ENCODE results near the gene AP2B1.

Gene AP2B1

DNA sequence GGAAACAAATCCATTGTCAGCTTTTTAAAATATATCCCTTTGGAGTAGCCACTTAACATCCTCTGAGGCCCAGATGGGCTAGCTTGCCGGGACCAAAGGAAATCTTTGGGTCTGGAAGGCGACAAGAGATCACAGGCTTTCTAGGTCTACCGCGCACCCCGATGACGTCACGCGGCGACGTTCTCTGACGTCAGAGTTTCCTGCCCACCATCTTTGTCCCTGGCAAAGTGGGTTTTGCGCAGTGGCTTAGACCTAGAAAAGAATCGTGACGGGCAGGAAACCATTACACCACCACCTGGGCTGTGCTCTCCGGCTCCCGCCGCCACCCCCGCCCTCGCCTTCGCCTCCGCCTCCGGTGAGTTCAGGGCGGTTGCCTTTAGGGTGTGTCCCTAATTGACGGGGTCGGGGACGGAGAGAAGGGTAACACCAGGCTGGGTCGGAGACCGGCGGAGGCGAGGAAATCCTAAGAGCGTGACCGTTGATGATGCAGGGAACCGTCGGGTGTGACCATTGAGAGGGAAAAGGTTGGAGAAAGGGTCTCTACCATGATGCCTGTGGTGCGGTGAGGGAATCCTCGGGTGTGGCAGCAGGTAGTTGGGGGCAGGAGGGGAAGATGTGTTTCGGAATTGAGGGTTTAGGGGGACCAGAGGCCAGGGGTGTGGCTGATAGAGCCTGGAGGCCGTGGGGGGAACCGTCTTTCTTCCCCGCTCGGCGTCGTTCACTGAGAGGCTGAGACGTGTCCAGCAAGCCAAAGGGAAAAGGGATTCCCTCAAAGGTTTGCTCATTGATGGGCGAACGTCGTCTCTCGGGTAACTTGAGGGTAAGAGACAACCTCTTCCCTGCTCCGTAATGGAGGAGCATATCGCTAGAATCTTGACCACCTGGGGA lies at the start of gene AP2B1:
Gene AP2B1 (plus strand): TSS at position 249 of the 888 bp plus-strand sequence. CDS start 6,709 bp downstream, outside the sequence.
- H3K9me3 ChIP-seq (ENCODE audit: insufficient read depth, low read depth, low read length): no peaks in the 10 kb centered on the region
- H3K9ac ChIP-seq (ENCODE audit: low read depth, low read length): peak within 1 kb of the TSS; percentile 91
- H3K27me3 ChIP-seq (ENCODE audit: insufficient read depth, low read length): 0 out of 2 replicates have a peak, but pooled peaks cover 9% of the 10 kb centered on the region
- H3K36me3 ChIP-seq (ENCODE audit: insufficient read depth, low read depth, low read length): no peaks in the 10 kb centered on the region
- peak within 1 kb of the TSS; percentile 91 for H3K27ac ChIP-seq (ENCODE audit: low read length)
- H3K4me1 ChIP-seq (ENCODE audit: insufficient read depth, low read length): 0 out of 2 replicates have a peak, but pooled peaks cover 3% of the 10 kb centered on the region
- peak within 1 kb of the TSS; percentile 89 for H3K4me3 ChIP-seq (ENCODE audit: low read length)

- Histone ChIP-seq H3K36me3 (ENCODE audit: insufficient read depth, low read depth, low read length) (no peaks in the 10 kb centered on the region), H3K27me3 (ENCODE audit: insufficient read depth, low read length) (no peaks in the 10 kb centered on the region), H3K27ac (ENCODE audit: low read length) (no peak within 1 kb of the TSS), H3K9ac (ENCODE audit: low read depth, low read length) (no peak within 1 kb of the TSS), H3K4me1 (ENCODE audit: insufficient read depth, low read length) (no peaks in the 10 kb centered on the region), H3K9me3 (ENCODE audit: insufficient read depth, low read depth, low read length) (no peaks in the 10 kb centered on the region), H3K4me3 (ENCODE audit: low read length) (no peak within 1 kb of the TSS)
Measured at GRCh38 chr17:35537601-35538141, 49.5 kb upstream of the AP2B1 start, which contains the start of gene SLFN12L. TSS of gene SLFN12L (minus strand) at chr17:35537678. CDS start at chr17:35522364, 15,314 bp downstream.

GRCh38 chr17:35539659-35540026 lies 47.5 kb upstream of the AP2B1 start:
- Histone ChIP-seq H3K4me1 (ENCODE audit: insufficient read depth, low read length) (no peaks in the 10 kb centered on the region), H3K27ac (ENCODE audit: low read length) (no peak overlapping the region), H3K4me3 (ENCODE audit: low read length) (no peak overlapping the region), H3K27me3 (ENCODE audit: insufficient read depth, low read length) (no peaks in the 10 kb centered on the region), H3K9me3 (ENCODE audit: insufficient read depth, low read depth, low read length) (no peaks in the 10 kb centered on the region), H3K9ac (ENCODE audit: low read depth, low read length) (no peak overlapping the region), H3K36me3 (ENCODE audit: insufficient read depth, low read depth, low read length) (no peaks in the 10 kb centered on the region)

DNA sequence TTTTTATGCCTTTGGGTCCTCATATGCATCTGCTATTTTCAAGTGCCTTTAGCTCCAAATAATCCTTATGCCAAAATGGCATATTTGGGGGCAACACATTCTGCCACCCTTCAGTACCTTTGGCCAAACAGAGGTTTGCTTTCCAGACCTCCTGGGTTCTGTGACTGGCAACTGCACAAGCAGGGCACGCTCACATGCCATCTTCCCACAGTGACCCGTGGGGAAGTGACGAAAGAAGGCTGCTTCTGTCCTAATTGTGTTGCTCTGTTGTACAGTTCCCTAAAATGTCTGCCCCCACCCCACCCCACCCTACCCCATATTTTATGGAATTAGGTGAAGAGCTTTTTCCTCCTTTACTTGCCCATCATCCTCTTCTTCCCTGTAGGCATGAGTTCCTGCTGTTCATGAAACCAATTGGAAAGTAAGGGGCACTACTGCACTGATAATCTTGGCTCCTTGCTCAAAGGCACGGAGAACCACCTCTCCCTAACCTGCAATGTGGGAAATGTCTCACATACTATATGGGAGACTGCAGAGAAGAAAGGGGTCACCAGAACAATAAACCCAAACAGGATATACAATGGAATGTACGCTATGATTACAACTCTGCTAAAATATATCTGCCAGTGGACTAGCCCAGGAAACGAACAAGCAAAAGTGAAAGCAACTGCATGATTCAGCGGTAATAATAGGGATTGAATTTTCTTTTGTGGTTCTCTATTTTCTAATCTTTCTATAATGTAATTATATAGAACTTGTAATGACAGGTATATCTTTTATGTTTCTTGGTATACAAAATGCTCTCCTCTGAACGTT lies 46.3 kb upstream of the AP2B1 start:
- Histone ChIP-seq H3K9ac (ENCODE audit: low read depth, low read length) (no peak overlapping the region), H3K4me1 (ENCODE audit: insufficient read depth, low read length) (no peaks in the 10 kb centered on the region), H3K27me3 (ENCODE audit: insufficient read depth, low read length) (no peaks in the 10 kb centered on the region), H3K27ac (ENCODE audit: low read length) (no peak overlapping the region), H3K4me3 (ENCODE audit: low read length) (no peak overlapping the region), H3K36me3 (ENCODE audit: insufficient read depth, low read depth, low read length) (no peaks in the 10 kb centered on the region), H3K9me3 (ENCODE audit: insufficient read depth, low read depth, low read length) (no peaks in the 10 kb centered on the region)

- Histone ChIP-seq H3K4me1 (ENCODE audit: insufficient read depth, low read length) (no peaks in the 10 kb centered on the region), H3K9ac (ENCODE audit: low read depth, low read length) (no peak overlapping the region)
Measured at GRCh38 chr17:35541434-35541833, 45.7 kb upstream of the AP2B1 start.

DNA sequence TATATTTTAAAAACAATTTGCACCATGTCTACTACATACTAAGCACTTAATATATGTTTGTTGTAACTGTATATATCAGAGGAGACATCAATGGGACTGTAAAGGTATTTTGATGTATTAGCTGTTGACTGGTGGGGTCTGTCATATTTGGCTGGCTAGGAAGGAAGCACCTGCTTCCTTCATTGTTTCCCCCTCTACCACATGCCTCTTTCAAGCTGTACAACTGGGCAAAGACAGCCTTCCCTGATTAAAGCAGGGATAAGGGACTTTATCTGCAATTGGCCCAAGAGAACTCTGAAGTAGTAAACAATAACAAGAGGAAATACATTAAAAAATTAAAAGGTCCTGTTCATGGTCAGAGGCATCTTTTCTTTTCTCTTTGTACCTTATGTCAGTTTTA lies 44.1 kb upstream of the AP2B1 start:
- Histone ChIP-seq H3K27me3 (ENCODE audit: insufficient read depth, low read length) (peaks cover under 1% of the 10 kb centered on the region; the same call in 1 of the 2 replicates), H3K36me3 (ENCODE audit: insufficient read depth, low read depth, low read length) (no peaks in the 10 kb centered on the region), H3K9ac (ENCODE audit: low read depth, low read length) (no peak overlapping the region), H3K9me3 (ENCODE audit: insufficient read depth, low read depth, low read length) (no peaks in the 10 kb centered on the region), H3K27ac (ENCODE audit: low read length) (no peak overlapping the region), H3K4me3 (ENCODE audit: low read length) (no peak overlapping the region), H3K4me1 (ENCODE audit: insufficient read depth, low read length) (no peaks in the 10 kb centered on the region)

More at GRCh38 chr17:35541434-35541833, 45.7 kb upstream of the AP2B1 start:
- Histone ChIP-seq H3K4me3 (ENCODE audit: low read length) (no peak overlapping the region), H3K27me3 (ENCODE audit: insufficient read depth, low read length) (no peaks in the 10 kb centered on the region), H3K36me3 (ENCODE audit: insufficient read depth, low read depth, low read length) (no peaks in the 10 kb centered on the region), H3K9me3 (ENCODE audit: insufficient read depth, low read depth, low read length) (no peaks in the 10 kb centered on the region), H3K27ac (ENCODE audit: low read length) (no peak overlapping the region)

GRCh38 chr17:35543856-35544255 lies 43.3 kb upstream of the AP2B1 start:
- Histone ChIP-seq H3K9ac (ENCODE audit: low read depth, low read length) (no peak overlapping the region), H3K27ac (ENCODE audit: low read length) (no peak overlapping the region), H3K4me1 (ENCODE audit: insufficient read depth, low read length) (no peaks in the 10 kb centered on the region)

GRCh38 chr17:35545150-35545549 lies 42.0 kb upstream of the AP2B1 start:
- H3K9ac ChIP-seq (ENCODE audit: low read depth, low read length): no peak overlapping the region
- peaks cover 21% of the 10 kb centered on the region for H3K27me3 ChIP-seq (ENCODE audit: insufficient read depth, low read length)
- no peaks in the 10 kb centered on the region for H3K4me1 ChIP-seq (ENCODE audit: insufficient read depth, low read length)
- no peak overlapping the region for H3K4me3 ChIP-seq (ENCODE audit: low read length)
- no peaks in the 10 kb centered on the region for H3K9me3 ChIP-seq (ENCODE audit: insufficient read depth, low read depth, low read length)
- no peaks in the 10 kb centered on the region for H3K36me3 ChIP-seq (ENCODE audit: insufficient read depth, low read depth, low read length)
- H3K27ac ChIP-seq (ENCODE audit: low read length): no peak overlapping the region

More at GRCh38 chr17:35543856-35544255, 43.3 kb upstream of the AP2B1 start:
- Histone ChIP-seq H3K27me3 (ENCODE audit: insufficient read depth, low read length) (peaks cover 9% of the 10 kb centered on the region), H3K9me3 (ENCODE audit: insufficient read depth, low read depth, low read length) (no peaks in the 10 kb centered on the region), H3K4me3 (ENCODE audit: low read length) (no peak overlapping the region), H3K36me3 (ENCODE audit: insufficient read depth, low read depth, low read length) (no peaks in the 10 kb centered on the region)

GRCh38 chr17:35546487-35546886 lies 40.6 kb upstream of the AP2B1 start:
- Histone ChIP-seq H3K27me3 (ENCODE audit: insufficient read depth, low read length) (peaks cover 21% of the 10 kb centered on the region), H3K9ac (ENCODE audit: low read depth, low read length) (no peak overlapping the region), H3K4me3 (ENCODE audit: low read length) (no peak overlapping the region), H3K9me3 (ENCODE audit: insufficient read depth, low read depth, low read length) (no peaks in the 10 kb centered on the region), H3K4me1 (ENCODE audit: insufficient read depth, low read length) (no peaks in the 10 kb centered on the region), H3K27ac (ENCODE audit: low read length) (no peak overlapping the region), H3K36me3 (ENCODE audit: insufficient read depth, low read depth, low read length) (no peaks in the 10 kb centered on the region)

- Histone ChIP-seq H3K9ac (ENCODE audit: low read depth, low read length) (no peak overlapping the region), H3K9me3 (ENCODE audit: insufficient read depth, low read depth, low read length) (no peaks in the 10 kb centered on the region), H3K27ac (ENCODE audit: low read length) (no peak overlapping the region), H3K36me3 (ENCODE audit: insufficient read depth, low read depth, low read length) (no peaks in the 10 kb centered on the region), H3K4me3 (ENCODE audit: low read length) (no peak overlapping the region), H3K4me1 (ENCODE audit: insufficient read depth, low read length) (no peaks in the 10 kb centered on the region), H3K27me3 (ENCODE audit: insufficient read depth, low read length) (peaks cover 26% of the 10 kb centered on the region)
Measured at GRCh38 chr17:35548208-35548810, 38.8 kb upstream of the AP2B1 start.

DNA sequence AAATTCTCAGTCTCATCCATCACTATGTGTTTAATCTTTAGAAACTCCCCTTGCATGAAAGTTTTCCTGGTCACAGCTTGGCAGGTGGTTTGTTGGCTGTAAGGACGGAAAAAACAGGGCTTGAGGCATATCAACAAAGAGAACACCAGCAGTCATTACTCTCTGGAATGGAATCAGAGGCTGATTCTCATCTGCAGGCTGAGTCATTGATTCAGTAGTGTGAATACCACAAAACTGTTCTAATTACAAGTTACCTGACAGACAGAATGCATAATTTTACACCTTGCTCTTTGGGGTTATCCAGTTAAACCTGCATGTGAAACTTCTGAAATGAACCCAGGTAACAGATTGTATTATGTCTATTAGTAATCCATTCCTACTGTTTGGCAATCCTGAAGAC lies 38.1 kb upstream of the AP2B1 start:
- Histone ChIP-seq H3K9me3 (ENCODE audit: insufficient read depth, low read depth, low read length) (no peaks in the 10 kb centered on the region), H3K9ac (ENCODE audit: low read depth, low read length) (no peak overlapping the region), H3K27me3 (ENCODE audit: insufficient read depth, low read length) (peaks cover 26% of the 10 kb centered on the region), H3K4me1 (ENCODE audit: insufficient read depth, low read length) (no peaks in the 10 kb centered on the region), H3K36me3 (ENCODE audit: insufficient read depth, low read depth, low read length) (no peaks in the 10 kb centered on the region), H3K27ac (ENCODE audit: low read length) (no peak overlapping the region), H3K4me3 (ENCODE audit: low read length) (no peak overlapping the region)

Data from iPS-20b (cell line).